D341Med (cell line): ENCODE results near the gene SHFL.
A peak's percentile ranks its signal among the peaks of the same experiment; 100 is the strongest.

Experiments used
- DNase-seq: peaks from one replicate; pipeline ENCODE4 v3.0.0; 2012; ENCODE audit warnings: low spot score

SHFL gene

GRCh38 chr19:10109528-10109927, 23.4 kb downstream of the SHFL start:
- DNase-seq, result no peak

GRCh38 chr19:10110076-10110971, 24.2 kb downstream of the SHFL start:
- no peak for DNase-seq

- DNase-seq, result no peak
Observed at GRCh38 chr19:10110972-10111317, 24.8 kb downstream of the SHFL start.

- DNase-seq, result no peak
Observed at GRCh38 chr19:10111405-10111811, 25.3 kb downstream of the SHFL start, which contains the start of gene P2RY11. Gene P2RY11, plus strand, starts transcription at chr19:10111693. Its CDS starts 29 bp downstream, at chr19:10111722.

- no peak for DNase-seq
Observed at GRCh38 chr19:10112037-10112761, 26.1 kb downstream of the SHFL start.

- DNase-seq, result peak; percentile 81
Observed at GRCh38 chr19:10112895-10113591, 26.9 kb downstream of the SHFL start.

GRCh38 chr19:10113592-10113963, 27.5 kb downstream of the SHFL start:
- peak; percentile 44 for DNase-seq

- DNase-seq, result peak; percentile 51
Observed at GRCh38 chr19:10113964-10114650, 28.0 kb downstream of the SHFL start.

- no peak for DNase-seq
Observed at GRCh38 chr19:10114651-10115391, 28.7 kb downstream of the SHFL start.

GRCh38 chr19:10115392-10116084, 29.4 kb downstream of the SHFL start:
- DNase-seq, result no peak

- peak; percentile 33 for DNase-seq
Observed at GRCh38 chr19:10116085-10116865, 30.2 kb downstream of the SHFL start.

- DNase-seq, result no peak
Observed at GRCh38 chr19:10116866-10117616, 30.9 kb downstream of the SHFL start.

- no peak for DNase-seq
Observed at GRCh38 chr19:10118960-10119359, 32.8 kb downstream of the SHFL start.

GRCh38 chr19:10120538-10121189, 34.5 kb downstream of the SHFL start:
- DNase-seq, result no peak

GRCh38 chr19:10122045-10122444, 35.9 kb downstream of the SHFL start:
- no peak for DNase-seq

- no peak for DNase-seq
Observed at GRCh38 chr19:10124429-10124828, 38.3 kb downstream of the SHFL start.

- DNase-seq, result no peak
Observed at GRCh38 chr19:10126213-10126639, 40.1 kb downstream of the SHFL start.

- no peak for DNase-seq
Observed at GRCh38 chr19:10132905-10133304, 46.8 kb downstream of the SHFL start.

- no peak for DNase-seq
Observed at GRCh38 chr19:10133596-10133995, 47.5 kb downstream of the SHFL start.
